GM23338 (cell line): ENCODE data around the gene CDH20. TPM values are rescaled to one million over a fixed set of nuclear protein-coding genes. Genes with fewer than 3 reads are reported as not detected.

Source experiments
- ATAC-seq: fragments of 200-7000 bp; cut with Tn5 transposase; 3 replicates; pipeline ENCODE4 v1.9.1; 2020
- DNase-seq: peaks from one replicate; pipeline ENCODE4 v3.0.0-alpha.2; 2015; ENCODE audit warnings: low spot score
- H2AFZ ChIP-seq: fragments of 200-600 bp; sonication (generic); 2 replicates; pipeline ENCODE4 v1.8.0; 2016; ENCODE audit warnings: antibody characterized with exemption, mild to moderate bottlenecking, moderate library complexity
- H3F3A ChIP-seq: fragments of 200-600 bp; sonication (generic); replicated peaks from 2 replicates; pipeline ENCODE4 v1.8.0; 2017; ENCODE audit warnings: antibody characterized with exemption, mixed run types, low read depth
- H3K27ac ChIP-seq: fragments of 200-600 bp; sonication (generic); 2 replicates; pipeline ENCODE4 v1.6.1; 2016; ENCODE audit warnings: low read depth
- H3K27me3 ChIP-seq: fragments of 200-600 bp; sonication (generic); 2 replicates; pipeline ENCODE4 v1.8.0; 2016; ENCODE audit warnings: mild to moderate bottlenecking, mixed run types, moderate library complexity; ENCODE audit not compliant: insufficient read depth
- H3K36me3 ChIP-seq: fragments of 200-600 bp; sonication (generic); 2 replicates; pipeline ENCODE4 v1.8.0; 2016; ENCODE audit warnings: mild to moderate bottlenecking; ENCODE audit not compliant: insufficient read depth
- H3K4me1 ChIP-seq: fragments of 200-600 bp; sonication (generic); 2 replicates; pipeline ENCODE4 v1.8.0; 2016; ENCODE audit warnings: mild to moderate bottlenecking, moderate library complexity; ENCODE audit not compliant: insufficient read depth
- H3K4me2 ChIP-seq: fragments of 200-600 bp; sonication (generic); 2 replicates; pipeline ENCODE4 v1.7.1; 2017; ENCODE audit warnings: mixed run types
- H3K4me3 ChIP-seq: fragments of 200-600 bp; sonication (generic); 2 replicates; pipeline ENCODE4 v1.6.1; 2016; ENCODE audit warnings: mixed run types
- H3K79me2 ChIP-seq: fragments of 200-600 bp; sonication (generic); replicated peaks from 2 replicates; pipeline ENCODE4 v1.8.0; 2017; ENCODE audit warnings: mild to moderate bottlenecking; ENCODE audit not compliant: insufficient read depth
- H3K9me2 ChIP-seq: fragments of 200-600 bp; sonication (generic); 2 replicates; pipeline ENCODE4 v1.8.0; 2017; ENCODE audit not compliant: insufficient read depth
- H4K20me1 ChIP-seq: fragments of 200-600 bp; sonication (generic); replicated peaks from 2 replicates; pipeline ENCODE4 v1.8.0; 2017; ENCODE audit warnings: mild to moderate bottlenecking; ENCODE audit not compliant: insufficient read depth
- H3K27ac Mint-ChIP-seq: 2 replicates; pipeline ENCODE4 v1.8.0; 2020; ENCODE audit warnings: inconsistent platforms, mild to moderate bottlenecking, moderate library complexity, mixed read lengths
- H3K27me3 Mint-ChIP-seq: 3 replicates; pipeline ENCODE4 v1.8.0; 2022; ENCODE audit warnings: low read depth, mild to moderate bottlenecking, moderate library complexity, mixed read lengths, inconsistent platforms; ENCODE audit not compliant: insufficient read depth, poor library complexity
- H3K36me3 Mint-ChIP-seq: 3 replicates; pipeline ENCODE4 v1.8.0; 2021; ENCODE audit warnings: low read depth, mild to moderate bottlenecking, inconsistent platforms, moderate library complexity, mixed read lengths
- H3K4me1 Mint-ChIP-seq: 3 replicates; pipeline ENCODE4 v1.8.0; 2020; ENCODE audit warnings: mild to moderate bottlenecking, inconsistent platforms, mixed read lengths
- H3K4me3 Mint-ChIP-seq: 3 replicates; pipeline ENCODE4 v1.8.0; 2021; ENCODE audit warnings: moderate library complexity, mild to moderate bottlenecking, inconsistent platforms, mixed read lengths
- H3K9me3 Mint-ChIP-seq: 3 replicates; pipeline ENCODE4 v1.8.0; 2020; ENCODE audit warnings: moderate library complexity, mild to moderate bottlenecking, inconsistent platforms, mixed read lengths
- CREB1 ChIP-seq: fragments of 250-450 bp; sonication (Bioruptor Pico); IDR thresholded peaks from 2 replicates; pipeline ENCODE4 v1.5.0; 2020; ENCODE audit warnings: low read depth, mild to moderate bottlenecking, moderate library complexity
- EZH2 ChIP-seq: fragments of 200-600 bp; sonication (generic); IDR thresholded peaks from one replicate; pipeline ENCODE4 v1.8.0; 2017; ENCODE audit warnings: antibody characterized with exemption, mild to moderate bottlenecking, low read depth; ENCODE audit not compliant: unreplicated experiment
- JUNB ChIP-seq: IDR thresholded peaks from one replicate; pipeline ENCODE4 v1.6.1; 2016; ENCODE audit warnings: antibody characterized with exemption; ENCODE audit not compliant: unreplicated experiment
- NANOG ChIP-seq: IDR thresholded peaks from 2 replicates; pipeline ENCODE4 v1.6.1; 2016; ENCODE audit warnings: antibody characterized with exemption, borderline replicate concordance
- POLR2AphosphoS5 ChIP-seq: IDR thresholded peaks from 2 replicates; pipeline ENCODE4 v1.6.1; 2016; ENCODE audit warnings: antibody characterized with exemption, low read depth
- STAT1 ChIP-seq: IDR thresholded peaks from one replicate; pipeline ENCODE4 v1.6.1; 2016; ENCODE audit warnings: antibody characterized with exemption; ENCODE audit not compliant: unreplicated experiment
- ZNF114 ChIP-seq: fragments of 250-450 bp; sonication (Bioruptor Pico); IDR thresholded peaks from 2 replicates; pipeline ENCODE4 v1.5.0; 2020; ENCODE audit warnings: mild to moderate bottlenecking, moderate library complexity
- ZNF331 ChIP-seq: fragments of 250-450 bp; sonication (Bioruptor Pico); IDR thresholded peaks from 2 replicates; pipeline ENCODE4 v1.5.0; 2020; ENCODE audit warnings: low read depth, mild to moderate bottlenecking, moderate library complexity
- polyA plus RNA-seq: library from polyadenylated mRNA; unstranded; fragments of >200 nt; fragmentation: Nextera tagmentation; extraction: Ambion mirVana; gene quantifications from 2 replicates; pipeline ENCODE4 v1.2.1, GENCODE V29; 2016
- total RNA-seq: library from RNA; depleted of rRNA; stranded (reverse); fragments of >200 nt; shearing (Covaris generic); gene quantifications from 2 replicates; pipeline ENCODE4 v1.2.3, GENCODE V29; 2014
- TF ChIP-seq, protein P1 (sequence below), 2 experiments: fragments of 200-600 bp in 1 of 2; sonication (generic) in 1 of 2; conservative IDR thresholded peaks; 2 replicates each; pipeline versions ENCODE4 v1.5.1 to v1.6.1; 2016 to 2017; ENCODE audit warnings: antibody characterized with exemption in 2 of 2, low read depth in 2 of 2, mild to moderate bottlenecking in 2 of 2, moderate library complexity in 1 of 2
- TF ChIP-seq, protein P2 (sequence below): IDR thresholded peaks from 2 replicates; pipeline ENCODE4 v1.6.1; 2016; ENCODE audit warnings: antibody characterized with exemption
- TF ChIP-seq, protein P3 (sequence below): fragments of 250-450 bp; sonication (Bioruptor Pico); IDR thresholded peaks from 2 replicates; pipeline ENCODE4 v1.5.0; 2020; ENCODE audit warnings: mild to moderate bottlenecking, moderate library complexity
- TF ChIP-seq, protein P4 (sequence below): IDR thresholded peaks from one replicate; pipeline ENCODE4 v1.6.1; 2018; ENCODE audit warnings: antibody characterized with exemption; ENCODE audit not compliant: unreplicated experiment

CDH20 gene
- total and polyA plus RNA-seq, 2 experiments from 2014 or later = 1.0 TPM; not detected in 1

DNA sequence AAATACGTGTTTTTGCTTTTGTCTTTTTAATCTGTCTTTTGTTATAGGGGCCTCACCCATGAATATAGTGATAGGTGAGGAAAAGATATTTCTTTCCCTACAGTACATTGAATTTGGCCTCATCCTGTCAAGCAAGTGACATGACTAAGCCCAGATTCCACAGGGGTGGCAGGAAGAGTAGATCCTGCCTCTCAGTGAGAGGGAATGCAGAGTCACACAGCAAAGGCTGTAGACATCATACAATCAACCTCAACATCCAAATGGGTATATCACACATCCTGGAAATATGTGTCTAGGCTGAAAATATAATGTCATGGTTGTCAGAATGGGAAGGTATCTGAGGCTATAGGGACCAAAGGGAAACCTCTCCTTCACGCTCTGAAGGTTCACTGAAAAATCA, 269.6 kb downstream of the CDH20 start:
- Mint-ChIP-seq H3K9me3 (no peaks in the 10 kb centered on the region; the same call in 2 of the 3 replicates), H3K4me1 (peaks cover 32% of the 10 kb centered on the region), H3K27ac (no peak overlapping the region), H3K27me3 (peaks cover 2% of the 10 kb centered on the region), H3K36me3 (no peaks in the 10 kb centered on the region), H3K4me3 (no peak overlapping the region)
- peaks cover 43% of the 10 kb centered on the region for H3K4me1 ChIP-seq
- ATAC-seq (no peak), DNase-seq (no peak)
- peaks cover 7% of the 10 kb centered on the region; the same call in 1 of the 2 replicates for H3K9me2 ChIP-seq
- no peak overlapping the region for H3K4me2 ChIP-seq
- no peaks in the 10 kb centered on the region for H3K79me2 ChIP-seq
- no peak for TF ChIP-seq JUNB
- no peak for TF ChIP-seq STAT1
- no peak for TF ChIP-seq CREB1 (CRISPR knock-in tag)
- no peak for TF ChIP-seq EZH2
- no peak for TF ChIP-seq ZNF331
- TF ChIP-seq, protein P1, sequence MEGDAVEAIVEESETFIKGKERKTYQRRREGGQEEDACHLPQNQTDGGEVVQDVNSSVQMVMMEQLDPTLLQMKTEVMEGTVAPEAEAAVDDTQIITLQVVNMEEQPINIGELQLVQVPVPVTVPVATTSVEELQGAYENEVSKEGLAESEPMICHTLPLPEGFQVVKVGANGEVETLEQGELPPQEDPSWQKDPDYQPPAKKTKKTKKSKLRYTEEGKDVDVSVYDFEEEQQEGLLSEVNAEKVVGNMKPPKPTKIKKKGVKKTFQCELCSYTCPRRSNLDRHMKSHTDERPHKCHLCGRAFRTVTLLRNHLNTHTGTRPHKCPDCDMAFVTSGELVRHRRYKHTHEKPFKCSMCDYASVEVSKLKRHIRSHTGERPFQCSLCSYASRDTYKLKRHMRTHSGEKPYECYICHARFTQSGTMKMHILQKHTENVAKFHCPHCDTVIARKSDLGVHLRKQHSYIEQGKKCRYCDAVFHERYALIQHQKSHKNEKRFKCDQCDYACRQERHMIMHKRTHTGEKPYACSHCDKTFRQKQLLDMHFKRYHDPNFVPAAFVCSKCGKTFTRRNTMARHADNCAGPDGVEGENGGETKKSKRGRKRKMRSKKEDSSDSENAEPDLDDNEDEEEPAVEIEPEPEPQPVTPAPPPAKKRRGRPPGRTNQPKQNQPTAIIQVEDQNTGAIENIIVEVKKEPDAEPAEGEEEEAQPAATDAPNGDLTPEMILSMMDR (conservative IDR thresholded peaks at IDR 0.05; ENCODE audit: low read depth in 2 of 2) = no peak
- no peak for TF ChIP-seq ZNF114
- no peak for TF ChIP-seq POLR2AphosphoS5
- TF ChIP-seq, protein P2, sequence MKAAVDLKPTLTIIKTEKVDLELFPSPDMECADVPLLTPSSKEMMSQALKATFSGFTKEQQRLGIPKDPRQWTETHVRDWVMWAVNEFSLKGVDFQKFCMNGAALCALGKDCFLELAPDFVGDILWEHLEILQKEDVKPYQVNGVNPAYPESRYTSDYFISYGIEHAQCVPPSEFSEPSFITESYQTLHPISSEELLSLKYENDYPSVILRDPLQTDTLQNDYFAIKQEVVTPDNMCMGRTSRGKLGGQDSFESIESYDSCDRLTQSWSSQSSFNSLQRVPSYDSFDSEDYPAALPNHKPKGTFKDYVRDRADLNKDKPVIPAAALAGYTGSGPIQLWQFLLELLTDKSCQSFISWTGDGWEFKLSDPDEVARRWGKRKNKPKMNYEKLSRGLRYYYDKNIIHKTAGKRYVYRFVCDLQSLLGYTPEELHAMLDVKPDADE = no peak
- TF ChIP-seq, protein P3, sequence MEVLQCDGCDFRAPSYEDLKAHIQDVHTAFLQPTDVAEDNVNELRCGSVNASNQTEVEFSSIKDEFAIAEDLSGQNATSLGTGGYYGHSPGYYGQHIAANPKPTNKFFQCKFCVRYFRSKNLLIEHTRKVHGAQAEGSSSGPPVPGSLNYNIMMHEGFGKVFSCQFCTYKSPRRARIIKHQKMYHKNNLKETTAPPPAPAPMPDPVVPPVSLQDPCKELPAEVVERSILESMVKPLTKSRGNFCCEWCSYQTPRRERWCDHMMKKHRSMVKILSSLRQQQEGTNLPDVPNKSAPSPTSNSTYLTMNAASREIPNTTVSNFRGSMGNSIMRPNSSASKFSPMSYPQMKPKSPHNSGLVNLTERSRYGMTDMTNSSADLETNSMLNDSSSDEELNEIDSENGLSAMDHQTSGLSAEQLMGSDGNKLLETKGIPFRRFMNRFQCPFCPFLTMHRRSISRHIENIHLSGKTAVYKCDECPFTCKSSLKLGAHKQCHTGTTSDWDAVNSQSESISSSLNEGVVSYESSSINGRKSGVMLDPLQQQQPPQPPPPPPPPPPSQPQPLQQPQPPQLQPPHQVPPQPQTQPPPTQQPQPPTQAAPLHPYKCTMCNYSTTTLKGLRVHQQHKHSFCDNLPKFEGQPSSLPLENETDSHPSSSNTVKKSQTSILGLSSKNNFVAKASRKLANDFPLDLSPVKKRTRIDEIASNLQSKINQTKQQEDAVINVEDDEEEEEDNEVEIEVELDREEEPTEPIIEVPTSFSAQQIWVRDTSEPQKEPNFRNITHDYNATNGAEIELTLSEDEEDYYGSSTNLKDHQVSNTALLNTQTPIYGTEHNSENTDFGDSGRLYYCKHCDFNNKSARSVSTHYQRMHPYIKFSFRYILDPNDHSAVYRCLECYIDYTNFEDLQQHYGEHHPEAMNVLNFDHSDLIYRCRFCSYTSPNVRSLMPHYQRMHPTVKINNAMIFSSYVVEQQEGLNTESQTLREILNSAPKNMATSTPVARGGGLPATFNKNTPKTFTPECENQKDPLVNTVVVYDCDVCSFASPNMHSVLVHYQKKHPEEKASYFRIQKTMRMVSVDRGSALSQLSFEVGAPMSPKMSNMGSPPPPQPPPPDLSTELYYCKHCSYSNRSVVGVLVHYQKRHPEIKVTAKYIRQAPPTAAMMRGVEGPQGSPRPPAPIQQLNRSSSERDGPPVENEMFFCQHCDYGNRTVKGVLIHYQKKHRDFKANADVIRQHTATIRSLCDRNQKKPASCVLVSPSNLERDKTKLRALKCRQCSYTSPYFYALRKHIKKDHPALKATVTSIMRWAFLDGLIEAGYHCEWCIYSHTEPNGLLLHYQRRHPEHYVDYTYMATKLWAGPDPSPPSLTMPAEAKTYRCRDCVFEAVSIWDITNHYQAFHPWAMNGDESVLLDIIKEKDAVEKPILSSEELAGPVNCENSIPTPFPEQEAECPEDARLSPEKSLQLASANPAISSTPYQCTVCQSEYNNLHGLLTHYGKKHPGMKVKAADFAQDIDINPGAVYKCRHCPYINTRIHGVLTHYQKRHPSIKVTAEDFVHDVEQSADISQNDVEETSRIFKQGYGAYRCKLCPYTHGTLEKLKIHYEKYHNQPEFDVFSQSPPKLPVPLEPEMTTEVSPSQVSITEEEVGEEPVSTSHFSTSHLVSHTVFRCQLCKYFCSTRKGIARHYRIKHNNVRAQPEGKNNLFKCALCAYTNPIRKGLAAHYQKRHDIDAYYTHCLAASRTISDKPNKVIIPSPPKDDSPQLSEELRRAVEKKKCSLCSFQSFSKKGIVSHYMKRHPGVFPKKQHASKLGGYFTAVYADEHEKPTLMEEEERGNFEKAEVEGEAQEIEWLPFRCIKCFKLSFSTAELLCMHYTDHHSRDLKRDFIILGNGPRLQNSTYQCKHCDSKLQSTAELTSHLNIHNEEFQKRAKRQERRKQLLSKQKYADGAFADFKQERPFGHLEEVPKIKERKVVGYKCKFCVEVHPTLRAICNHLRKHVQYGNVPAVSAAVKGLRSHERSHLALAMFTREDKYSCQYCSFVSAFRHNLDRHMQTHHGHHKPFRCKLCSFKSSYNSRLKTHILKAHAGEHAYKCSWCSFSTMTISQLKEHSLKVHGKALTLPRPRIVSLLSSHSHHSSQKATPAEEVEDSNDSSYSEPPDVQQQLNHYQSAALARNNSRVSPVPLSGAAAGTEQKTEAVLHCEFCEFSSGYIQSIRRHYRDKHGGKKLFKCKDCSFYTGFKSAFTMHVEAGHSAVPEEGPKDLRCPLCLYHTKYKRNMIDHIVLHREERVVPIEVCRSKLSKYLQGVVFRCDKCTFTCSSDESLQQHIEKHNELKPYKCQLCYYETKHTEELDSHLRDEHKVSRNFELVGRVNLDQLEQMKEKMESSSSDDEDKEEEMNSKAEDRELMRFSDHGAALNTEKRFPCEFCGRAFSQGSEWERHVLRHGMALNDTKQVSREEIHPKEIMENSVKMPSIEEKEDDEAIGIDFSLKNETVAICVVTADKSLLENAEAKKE (CRISPR knock-in tag) = no peak
- TF ChIP-seq, protein P4, sequence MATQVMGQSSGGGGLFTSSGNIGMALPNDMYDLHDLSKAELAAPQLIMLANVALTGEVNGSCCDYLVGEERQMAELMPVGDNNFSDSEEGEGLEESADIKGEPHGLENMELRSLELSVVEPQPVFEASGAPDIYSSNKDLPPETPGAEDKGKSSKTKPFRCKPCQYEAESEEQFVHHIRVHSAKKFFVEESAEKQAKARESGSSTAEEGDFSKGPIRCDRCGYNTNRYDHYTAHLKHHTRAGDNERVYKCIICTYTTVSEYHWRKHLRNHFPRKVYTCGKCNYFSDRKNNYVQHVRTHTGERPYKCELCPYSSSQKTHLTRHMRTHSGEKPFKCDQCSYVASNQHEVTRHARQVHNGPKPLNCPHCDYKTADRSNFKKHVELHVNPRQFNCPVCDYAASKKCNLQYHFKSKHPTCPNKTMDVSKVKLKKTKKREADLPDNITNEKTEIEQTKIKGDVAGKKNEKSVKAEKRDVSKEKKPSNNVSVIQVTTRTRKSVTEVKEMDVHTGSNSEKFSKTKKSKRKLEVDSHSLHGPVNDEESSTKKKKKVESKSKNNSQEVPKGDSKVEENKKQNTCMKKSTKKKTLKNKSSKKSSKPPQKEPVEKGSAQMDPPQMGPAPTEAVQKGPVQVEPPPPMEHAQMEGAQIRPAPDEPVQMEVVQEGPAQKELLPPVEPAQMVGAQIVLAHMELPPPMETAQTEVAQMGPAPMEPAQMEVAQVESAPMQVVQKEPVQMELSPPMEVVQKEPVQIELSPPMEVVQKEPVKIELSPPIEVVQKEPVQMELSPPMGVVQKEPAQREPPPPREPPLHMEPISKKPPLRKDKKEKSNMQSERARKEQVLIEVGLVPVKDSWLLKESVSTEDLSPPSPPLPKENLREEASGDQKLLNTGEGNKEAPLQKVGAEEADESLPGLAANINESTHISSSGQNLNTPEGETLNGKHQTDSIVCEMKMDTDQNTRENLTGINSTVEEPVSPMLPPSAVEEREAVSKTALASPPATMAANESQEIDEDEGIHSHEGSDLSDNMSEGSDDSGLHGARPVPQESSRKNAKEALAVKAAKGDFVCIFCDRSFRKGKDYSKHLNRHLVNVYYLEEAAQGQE = no peak
- no peak for TF ChIP-seq NANOG
- no peak overlapping the region for H3K4me3 ChIP-seq
- H3K36me3 ChIP-seq = no peaks in the 10 kb centered on the region
- H3K27ac ChIP-seq = no peak overlapping the region
- H3F3A ChIP-seq = no peaks in the 10 kb centered on the region
- H2AFZ ChIP-seq = no peak overlapping the region
- no peaks in the 10 kb centered on the region for H4K20me1 ChIP-seq
- H3K27me3 ChIP-seq = no peaks in the 10 kb centered on the region
